OCI-LY3 (cell line): ENCODE data around the gene ADTRP.

Experiments used
- CTCF ChIP-seq: fragments of 200-600, 300-600 bp; sonication (generic); IDR thresholded peaks from 2 replicates; pipeline ENCODE4 v1.5.1; 2014; ENCODE audit warnings: antibody characterized with exemption, low read length, low read depth
- EZH2phosphoT487 ChIP-seq: fragments of 200-600 bp; shearing (Covaris generic); IDR thresholded peaks from 2 replicates; pipeline ENCODE4 v1.6.1; 2018; ENCODE audit warnings: antibody characterized with exemption, mixed run types, low read depth

GRCh38 chr6:11668455-11668854, 110.1 kb downstream of the ADTRP start:
- no peak for TF ChIP-seq CTCF
- TF ChIP-seq EZH2phosphoT487, result no peak
